Mucosa of descending colon (tissue), 3 donors: ENCODE results near the gene MON2. TPM values are rescaled to one million over a fixed set of nuclear protein-coding genes. Genes with fewer than 3 reads are reported as not detected.
"Not testable (repeated sequence)": the region's sequence is repeated elsewhere in the genome, so short reads cannot be mapped to it uniquely, and the experiment has no call there.

Experiments
- ATAC-seq: fragments of 200-7000 bp; cut with Tn5 transposase; one replicate; pipeline ENCODE4 v1.9.1; 2020; ENCODE audit warnings: mild to moderate bottlenecking, moderate library complexity
- DNase-seq, 3 donors: peaks; one replicate each; pipeline ENCODE4 v3.0.0-alpha.2; 2020
- H3K36me3 ChIP-seq: fragments of 200-600 bp; one replicate; pipeline ENCODE4 v1.8.0; 2021; ENCODE audit warnings: low read depth, mild to moderate bottlenecking
- H3K4me1 ChIP-seq: fragments of 200-600 bp; one replicate; pipeline ENCODE4 v1.8.0; 2021; ENCODE audit warnings: low read depth, mild to moderate bottlenecking
- H3K4me3 ChIP-seq: fragments of 200-600 bp; one replicate; pipeline ENCODE4 v1.8.0; 2021; ENCODE audit warnings: mild to moderate bottlenecking
- H3K9me3 ChIP-seq: fragments of 200-600 bp; one replicate; pipeline ENCODE4 v1.8.0; 2021; ENCODE audit warnings: mild to moderate bottlenecking
- CTCF ChIP-seq: fragments of 200-600 bp; IDR thresholded peaks from one replicate; pipeline ENCODE4 v1.8.0; 2022; ENCODE audit warnings: antibody characterized with exemption, mild to moderate bottlenecking
- intact Hi-C, 2 donors: fragments of 100-400 bp; cut with DNase I in 1 of 2; cut with micrococcal nuclease in 1 of 2; formaldehyde crosslinking; loops; one replicate each; pipeline versions ENCODE4 v1.11.0 to v1.11.1; 2022; cut with DNase I, micrococcal nuclease
- total RNA-seq, 3 donors: library from RNA; stranded (reverse); fragmentation: NEBNext Ultra II Directional in 2 of 3; extraction: Animal tissue kit (Norgen Biotek cat#: 25700) in 2 of 3; gene quantifications; one replicate each; pipeline versions ENCODE4 v1.2.1 to v1.2.4, GENCODE V29; 2021 to 2023
- donor health status: DM: no; HTN: no; CAD: no; lungs with moderate emphysema.
- donor health status: DM: no; HTN: no; CAD: no.
- donor health status: DM: no; HTN: yes; CAD: no.

Gene MON2
- total RNA-seq, 3 donors from 2014 or later: 54.3 to 77.8 (median 55.4) TPM

GRCh38 chr12:62484233-62484632, 17.6 kb downstream of the MON2 start:
- H3K4me3 ChIP-seq: no peak overlapping the region
- no peak for DNase-seq
- no peak for TF ChIP-seq CTCF
- no peaks in the 10 kb centered on the region for H3K9me3 ChIP-seq
- intact Hi-C loops: no loop called here
- no peaks in the 10 kb centered on the region for H3K36me3 ChIP-seq
- no peaks in the 10 kb centered on the region for H3K4me1 ChIP-seq
- no peak for ATAC-seq

- no peak for TF ChIP-seq CTCF
- Histone ChIP-seq H3K4me3 (no peak overlapping the region), H3K4me1 (no peaks in the 10 kb centered on the region), H3K9me3 (no peaks in the 10 kb centered on the region), H3K36me3 (no peaks in the 10 kb centered on the region)
- no peak for ATAC-seq
- intact Hi-C loops: no loop called here
- no peak for DNase-seq
Observed at GRCh38 chr12:62505786-62506185, 39.2 kb downstream of the MON2 start.

- Histone ChIP-seq H3K4me3 (no peak overlapping the region), H3K36me3 (no peaks in the 10 kb centered on the region), H3K4me1 (no peaks in the 10 kb centered on the region), H3K9me3 (no peaks in the 10 kb centered on the region)
- DNase-seq (no peak), ATAC-seq (no peak)
- intact Hi-C loops: no loop called here
- no peak for TF ChIP-seq CTCF
Observed at GRCh38 chr12:62512901-62513300, 46.3 kb downstream of the MON2 start.

- H3K4me1 ChIP-seq, H3K36me3 ChIP-seq, DNase-seq, ATAC-seq, intact Hi-C loops, H3K4me3 ChIP-seq, H3K9me3 ChIP-seq: not testable (repeated sequence)
Observed at GRCh38 chr12:62514080-62514479, 47.5 kb downstream of the MON2 start.

GRCh38 chr12:62516927-62517326, 50.3 kb downstream of the MON2 start:
- no peak for DNase-seq
- no peak overlapping the region for H3K4me3 ChIP-seq

GRCh38 chr12:62517887-62518286, 51.3 kb downstream of the MON2 start:
- H3K4me1 ChIP-seq: no peaks in the 10 kb centered on the region
- DNase-seq: no peak
- H3K9me3 ChIP-seq: no peaks in the 10 kb centered on the region
- H3K4me3 ChIP-seq: no peak overlapping the region
- no peaks in the 10 kb centered on the region for H3K36me3 ChIP-seq
- no peak for TF ChIP-seq CTCF
- intact Hi-C loops: no loop called here
- no peak for ATAC-seq

More at GRCh38 chr12:62516927-62517326, 50.3 kb downstream of the MON2 start:
- intact Hi-C loops: no loop called here
- Histone ChIP-seq H3K4me1 (no peaks in the 10 kb centered on the region), H3K9me3 (no peaks in the 10 kb centered on the region), H3K36me3 (no peaks in the 10 kb centered on the region)
- TF ChIP-seq CTCF: no peak
- ATAC-seq: no peak
